GM18909 (cell line): ENCODE data around the gene MICA.
"Not testable (repeated sequence)": the region's sequence is repeated elsewhere in the genome, so short reads cannot be mapped to it uniquely, and the experiment has no call there.

ENCODE experiments used
- ATAC-seq: cut with Tn5 transposase; IDR thresholded peaks from one replicate; pipeline ENCODE4 v1.9.1; 2021; ENCODE audit warnings: mild to moderate bottlenecking; ENCODE audit not compliant: unreplicated experiment, poor library complexity

MICA gene

DNA sequence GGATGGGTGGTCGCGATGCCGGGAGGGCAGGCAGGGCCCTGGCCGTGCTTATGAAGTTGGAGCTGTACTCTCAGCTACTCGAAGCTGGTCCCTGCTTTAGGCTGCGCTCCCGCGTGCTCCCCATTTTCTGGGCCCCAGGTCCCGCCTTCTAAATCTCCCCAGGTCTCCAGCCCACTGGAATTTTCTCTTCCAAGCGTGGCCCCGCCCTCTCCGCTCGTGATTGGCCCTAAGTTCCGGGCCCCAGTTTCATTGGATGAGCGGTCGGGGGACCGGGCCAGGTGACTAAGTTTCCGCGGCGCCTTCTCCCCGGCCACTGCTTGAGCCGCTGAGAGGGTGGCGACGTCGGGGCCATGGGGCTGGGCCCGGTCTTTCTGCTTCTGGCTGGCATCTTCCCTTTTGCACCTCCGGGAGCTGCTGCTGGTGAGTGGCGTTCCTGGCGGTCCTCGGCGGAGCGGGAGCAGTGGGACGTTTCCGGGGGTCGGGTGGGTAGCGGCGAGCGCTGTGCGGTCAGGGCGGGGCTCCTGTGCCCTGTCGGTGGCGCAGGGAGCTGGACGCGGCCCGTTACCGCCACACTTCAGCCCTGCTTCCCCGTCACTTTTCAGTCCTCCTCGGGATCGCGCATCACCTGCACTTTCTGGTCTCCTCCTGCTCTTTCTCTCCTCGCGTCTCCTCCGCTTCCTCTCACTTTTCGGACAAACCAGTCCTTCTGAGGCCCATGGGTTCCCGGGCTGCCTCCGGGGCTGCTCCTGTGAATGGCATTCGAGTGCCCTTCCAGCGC, at the start of gene MICA:
MICA (plus strand) TSS at position 313 of the 778 bp plus-strand sequence; CDS start at position 351, 38 bp downstream.
- ATAC-seq, result peak; percentile 70

DNA sequence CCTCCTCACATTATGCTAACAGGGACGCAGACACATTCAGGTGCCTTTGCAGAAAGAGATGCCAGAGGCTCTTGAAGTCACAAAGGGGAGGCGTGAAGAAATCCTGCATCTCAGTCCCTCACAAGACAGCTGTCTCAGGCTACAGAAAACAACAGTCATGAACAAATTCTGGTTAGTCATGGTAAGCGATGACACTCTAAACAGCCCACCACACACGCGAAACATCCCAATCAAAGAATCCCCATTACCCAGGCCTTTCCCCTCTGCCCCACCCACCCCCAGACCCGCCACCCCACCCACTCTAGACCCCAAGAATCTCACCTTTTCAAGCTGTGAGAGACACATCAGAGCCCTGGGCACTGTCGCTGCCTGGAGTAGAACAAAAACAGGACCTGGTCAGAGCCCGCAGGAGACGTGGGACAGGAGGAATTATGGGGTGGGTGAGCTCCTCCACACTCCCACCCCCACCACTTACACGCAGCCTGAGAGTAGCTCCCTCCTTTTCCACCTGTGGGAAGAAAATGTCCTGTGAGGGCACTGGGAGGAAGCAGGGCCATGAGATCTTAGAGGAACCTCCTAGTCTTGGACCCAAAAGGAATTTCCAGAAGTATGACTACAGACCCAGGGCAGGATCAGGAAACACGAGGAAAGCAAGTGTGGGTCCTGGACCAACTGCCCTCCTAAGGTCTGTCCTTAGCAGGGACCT, 49.1 kb upstream of the MICA start:
- ATAC-seq, result no peak

DNA sequence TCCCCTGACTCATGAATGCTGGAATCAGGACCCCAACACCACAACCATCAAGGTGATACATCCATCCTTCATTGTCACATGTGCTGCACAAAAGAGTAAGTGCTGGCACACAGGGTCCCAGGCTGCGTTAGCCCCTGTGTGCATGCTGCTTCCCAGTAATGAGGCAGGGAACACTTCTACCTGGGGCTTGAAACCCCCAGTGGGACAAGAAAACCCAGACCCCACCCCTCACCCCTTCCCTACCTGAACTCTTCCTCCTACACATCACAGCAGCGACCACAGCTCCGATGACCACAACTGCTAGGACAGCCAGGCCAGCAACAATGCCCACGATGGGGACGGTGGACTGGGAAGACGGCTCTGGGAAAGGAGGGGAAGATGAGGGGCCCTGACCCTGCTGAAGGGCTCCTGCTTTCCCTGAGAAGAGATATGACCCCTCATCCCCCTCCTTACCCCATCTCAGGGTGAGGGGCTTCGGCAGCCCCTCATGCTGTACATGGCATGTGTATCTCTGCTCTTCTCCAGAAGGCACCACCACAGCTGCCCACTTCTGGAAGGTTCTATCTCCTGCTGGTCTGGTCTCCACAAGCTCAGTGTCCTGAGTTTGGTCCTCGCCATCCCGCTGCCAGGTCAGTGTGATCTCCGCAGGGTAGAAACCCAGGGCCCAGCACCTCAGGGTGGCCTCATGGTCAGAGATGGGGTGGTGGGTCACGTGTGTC, 48.4 kb upstream of the MICA start:
- ATAC-seq, result no peak

DNA sequence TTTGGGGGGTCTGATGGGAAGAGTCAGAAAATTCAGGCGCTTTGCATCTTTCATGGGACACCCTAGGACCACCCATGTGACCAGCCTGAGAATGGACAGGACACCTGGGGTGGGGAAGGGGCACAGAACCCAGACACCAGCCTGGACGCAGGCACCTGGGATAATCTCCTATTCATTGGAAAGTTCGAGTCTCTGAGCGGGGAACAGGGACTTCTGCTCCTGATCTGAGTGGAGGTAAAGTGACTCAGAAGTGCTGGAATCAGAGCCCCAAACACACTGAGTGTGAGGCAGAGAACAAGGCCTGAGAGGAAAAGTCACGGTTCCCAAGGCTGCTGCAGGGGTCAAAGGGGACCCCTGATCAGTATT, 47.8 kb upstream of the MICA start:
- no peak for ATAC-seq

DNA sequence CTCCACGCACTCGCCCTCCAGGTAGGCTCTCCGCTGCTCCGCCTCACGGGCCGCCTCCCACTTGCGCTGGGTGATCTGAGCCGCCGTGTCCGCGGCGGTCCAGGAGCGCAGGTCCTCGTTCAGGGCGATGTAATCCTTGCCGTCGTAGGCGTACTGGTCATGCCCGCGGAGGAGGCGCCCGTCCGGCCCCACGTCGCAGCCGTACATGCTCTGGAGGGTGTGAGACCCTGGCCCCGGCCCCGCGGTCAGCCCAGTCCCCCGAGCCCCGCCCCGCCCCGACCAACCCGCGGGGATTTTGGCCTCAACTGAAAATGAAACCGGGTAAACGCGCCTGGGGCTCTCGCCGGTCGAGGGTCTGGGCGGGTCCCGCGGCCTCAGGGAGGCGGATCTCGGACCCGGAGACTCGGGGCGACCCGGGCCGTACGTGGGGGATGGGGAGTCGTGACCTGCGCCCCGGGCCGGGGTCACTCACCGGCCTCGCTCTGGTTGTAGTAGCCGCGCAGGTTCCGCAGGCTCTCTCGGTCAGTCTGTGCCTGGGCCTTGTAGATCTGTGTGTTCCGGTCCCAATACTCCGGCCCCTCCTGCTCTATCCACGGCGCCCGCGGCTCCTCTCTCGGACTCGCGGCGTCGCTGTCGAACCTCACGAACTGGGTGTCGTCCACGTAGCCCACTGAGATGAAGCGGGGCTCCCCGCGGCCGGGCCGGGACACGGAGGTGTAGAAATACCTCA, 47.0 kb upstream of the MICA start:
- peak; percentile 12 for ATAC-seq

DNA sequence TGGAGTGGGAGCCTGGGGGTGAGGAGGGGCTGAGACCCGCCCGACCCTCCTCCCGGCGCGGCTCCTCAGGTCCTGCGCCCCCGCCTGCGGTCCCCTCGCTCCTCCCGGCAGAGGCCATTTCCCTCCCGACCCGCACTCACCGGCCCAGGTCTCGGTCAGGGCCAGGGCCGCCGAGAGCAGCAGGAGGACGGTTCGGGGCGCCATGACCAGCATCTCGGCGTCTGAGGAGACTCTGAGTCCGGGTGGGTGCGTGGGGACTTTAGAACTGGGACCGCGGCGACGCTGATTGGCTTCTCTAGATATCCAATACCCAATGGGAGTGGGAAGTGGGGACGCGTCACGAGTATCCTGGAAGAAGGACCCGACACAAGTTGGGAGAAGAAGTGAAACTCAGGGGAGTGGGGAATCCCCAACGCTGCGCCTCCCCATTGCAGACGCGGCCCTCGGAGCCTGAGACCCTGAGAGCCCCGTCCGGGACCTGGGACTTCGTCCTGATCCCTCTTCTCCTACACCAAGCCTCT, 46.4 kb upstream of the MICA start, which contains the start of gene HLA-B:
HLA-B (minus strand) TSS at position 234 of the 521 bp plus-strand sequence; CDS start at position 213, 21 bp downstream.
- ATAC-seq, result peak; percentile 82

DNA sequence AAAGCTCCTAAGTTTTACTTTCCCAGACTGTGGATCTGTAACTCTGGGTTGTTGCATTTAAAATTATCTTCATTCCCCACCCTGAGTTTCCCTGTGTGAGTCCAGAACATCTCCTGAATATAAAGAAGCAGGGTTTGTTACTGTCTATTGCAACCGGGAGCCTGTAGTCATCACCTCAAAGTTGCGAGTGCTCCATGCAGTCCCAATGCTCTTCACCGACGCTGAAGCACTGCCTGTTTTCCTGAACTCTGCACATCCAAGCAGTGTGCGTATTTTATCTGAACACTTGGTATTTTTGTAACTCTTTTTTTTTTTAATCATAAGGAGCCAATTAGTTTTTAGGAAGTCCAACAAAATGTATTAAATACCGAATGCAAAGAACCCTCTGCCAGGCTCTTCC, 45.5 kb upstream of the MICA start:
- no peak for ATAC-seq

DNA sequence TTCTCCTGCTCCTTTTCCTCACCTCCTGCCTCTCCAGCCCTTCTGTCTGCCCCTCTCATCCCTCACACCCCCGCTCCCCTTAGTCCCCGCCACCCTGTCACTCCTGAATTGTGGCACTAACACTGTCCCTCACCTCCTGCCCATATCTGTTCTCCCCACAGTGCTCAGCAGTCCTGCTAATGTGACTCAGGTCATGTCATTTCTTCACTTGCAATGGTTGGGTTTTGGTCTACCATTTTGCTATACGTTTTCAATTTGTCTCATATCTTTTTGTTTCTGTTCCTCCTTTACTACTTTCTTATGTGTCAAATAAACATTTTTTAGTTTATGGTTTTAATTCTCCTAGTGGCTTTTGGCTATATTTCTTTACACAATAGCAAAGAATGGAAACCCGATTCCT, 45.1 kb upstream of the MICA start:
- ATAC-seq, result no peak

DNA sequence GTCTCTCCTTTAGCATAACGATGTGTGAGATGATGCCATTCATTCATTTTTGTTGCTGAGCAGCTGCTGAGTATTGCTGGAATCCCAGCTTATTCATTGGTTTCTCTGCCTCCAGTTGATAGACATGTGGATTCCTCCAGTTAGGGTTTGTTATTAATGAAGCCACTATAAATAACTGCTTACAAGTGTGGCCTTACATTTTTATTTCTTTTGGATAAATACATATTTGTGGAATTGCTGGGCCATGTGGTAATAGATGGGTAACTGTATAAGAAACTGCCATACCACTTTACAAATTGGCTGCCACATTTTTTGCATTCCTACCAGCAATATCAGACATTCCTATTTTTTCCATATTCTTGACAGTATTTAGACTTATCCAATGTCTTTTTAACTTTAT, 43.8 kb upstream of the MICA start:
- ATAC-seq, result no peak

DNA sequence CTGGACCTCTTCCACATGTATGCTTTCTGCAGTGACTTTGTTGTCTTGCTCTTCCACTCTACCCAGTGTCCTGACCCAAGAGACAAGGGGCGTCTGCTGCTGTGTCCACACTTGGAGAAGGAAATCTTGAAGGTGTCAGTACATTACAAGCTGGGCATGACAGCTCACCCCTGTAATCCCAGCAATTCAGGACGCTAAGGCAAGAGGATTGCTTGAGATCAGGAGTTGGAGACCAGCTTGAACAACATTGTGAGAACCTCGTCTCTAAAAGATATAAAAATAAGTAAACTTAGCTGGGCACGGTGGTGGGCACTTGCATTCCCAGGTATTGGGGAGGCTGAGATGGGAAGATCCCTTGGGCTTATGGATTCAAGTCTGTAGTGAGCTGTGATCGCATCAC, 40.6 kb upstream of the MICA start:
- ATAC-seq, result no peak

DNA sequence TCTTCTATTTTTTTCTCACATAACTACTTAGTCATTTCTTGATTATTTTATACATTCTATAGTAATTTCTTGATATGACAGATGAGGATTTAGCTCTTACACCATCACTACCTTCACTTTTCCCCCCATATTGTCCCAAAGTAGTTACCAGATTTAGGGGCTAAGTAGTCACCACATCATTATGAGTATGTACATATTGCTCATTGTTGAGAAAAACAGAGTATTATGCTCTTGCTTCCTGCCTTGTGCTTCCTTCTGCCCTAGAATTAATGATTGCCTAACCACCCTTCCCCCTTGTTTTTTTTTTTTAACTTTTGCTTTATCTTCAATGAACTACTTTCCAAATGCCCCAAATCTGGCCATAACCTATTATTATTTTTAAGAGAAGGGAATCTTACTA, 39.6 kb upstream of the MICA start:
- no peak for ATAC-seq

DNA sequence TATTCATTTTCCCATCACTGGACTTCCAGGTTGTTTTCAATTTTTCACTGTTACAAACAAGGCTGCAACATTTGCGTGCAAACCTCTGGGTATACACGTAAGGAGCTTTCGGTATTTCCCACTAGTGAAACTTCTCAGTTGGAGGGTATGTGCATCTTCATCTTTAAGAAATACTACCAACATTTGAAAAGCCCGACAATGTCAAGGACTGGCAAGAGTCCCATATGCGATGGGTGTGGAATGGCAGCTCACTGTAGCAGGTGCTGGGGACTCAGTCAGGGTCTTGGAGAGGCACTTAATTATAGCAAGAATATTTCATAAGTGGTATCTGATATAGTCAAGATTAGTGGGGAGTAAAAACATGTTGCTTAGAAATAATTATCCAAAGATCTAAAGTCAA, 37.5 kb upstream of the MICA start:
- no peak for ATAC-seq

DNA sequence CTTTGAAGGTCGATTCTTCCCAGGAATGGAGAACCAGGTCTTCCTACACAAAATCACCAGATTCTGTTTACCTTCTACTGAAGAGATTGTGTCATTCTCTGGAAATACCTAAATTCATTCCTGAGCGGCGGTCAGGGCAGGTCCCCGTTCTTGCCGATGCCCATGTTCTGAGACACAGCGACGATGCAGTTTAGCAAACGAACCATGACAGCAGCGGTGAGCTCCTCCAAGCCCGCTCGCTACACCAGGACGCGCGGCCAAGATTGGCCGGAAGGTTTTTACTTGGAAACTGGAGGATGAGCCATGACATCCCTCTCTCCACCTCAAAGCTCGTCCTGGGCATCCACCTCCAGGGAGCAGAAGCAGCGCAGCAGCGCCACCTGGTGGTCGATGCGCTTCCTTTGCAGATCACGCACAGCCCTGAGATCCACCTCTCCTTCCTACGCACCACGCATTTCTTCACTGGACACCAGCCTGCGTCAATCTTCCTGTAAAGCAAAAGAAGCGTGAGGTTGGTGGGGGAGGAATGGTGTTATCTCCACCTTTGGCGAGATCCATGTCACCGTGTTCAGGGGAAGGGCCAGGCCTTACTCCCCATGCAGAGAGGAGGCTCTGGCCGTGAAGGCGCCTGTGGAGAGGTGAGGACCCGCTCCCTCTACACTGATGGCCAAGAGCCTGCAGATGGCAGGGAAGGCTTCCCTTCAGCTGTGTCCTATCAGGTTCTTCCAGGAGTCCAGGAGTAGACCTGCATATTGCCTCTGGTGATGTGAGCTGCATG, 36.5 kb upstream of the MICA start:
- peak; percentile 72 for ATAC-seq

DNA sequence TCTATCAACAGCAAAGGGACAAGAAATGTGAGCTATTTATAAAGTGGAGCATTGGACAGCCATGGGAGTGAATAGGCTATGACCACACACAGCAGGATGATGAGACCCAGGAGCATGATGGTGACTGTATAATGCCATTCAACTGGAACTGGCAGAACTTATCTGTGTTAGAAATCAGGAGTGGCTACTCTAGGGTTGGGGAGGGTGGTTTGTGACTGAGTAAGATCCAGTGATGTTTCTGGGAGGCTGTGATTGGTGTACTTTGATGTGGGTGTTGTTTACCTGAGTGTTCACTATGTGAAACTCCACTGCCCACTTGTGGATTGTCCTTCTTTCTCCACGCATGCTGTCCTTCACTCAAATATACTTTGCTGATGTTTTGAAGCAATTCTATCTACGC, 34.9 kb upstream of the MICA start:
- ATAC-seq, result no peak

DNA sequence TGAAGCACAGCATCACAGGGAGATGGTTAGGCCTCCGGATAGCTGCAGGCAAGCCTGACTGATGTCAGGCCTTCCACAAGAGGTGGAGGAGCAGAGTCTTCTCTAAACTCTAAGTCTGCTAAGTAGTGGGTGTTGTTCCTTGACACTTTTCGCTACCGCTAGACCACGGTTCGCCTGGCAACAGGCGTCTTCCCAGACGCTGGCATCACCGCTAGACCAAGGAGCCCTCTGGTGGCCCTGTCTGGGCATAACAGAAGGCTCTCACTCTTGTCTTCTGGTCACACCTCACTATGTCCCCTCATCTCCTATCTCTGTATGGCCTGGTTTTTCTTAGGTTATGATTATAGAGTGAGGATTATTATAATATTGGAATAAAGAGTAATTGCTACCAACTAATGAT, 29.3 kb upstream of the MICA start:
- not testable (repeated sequence) for ATAC-seq

DNA sequence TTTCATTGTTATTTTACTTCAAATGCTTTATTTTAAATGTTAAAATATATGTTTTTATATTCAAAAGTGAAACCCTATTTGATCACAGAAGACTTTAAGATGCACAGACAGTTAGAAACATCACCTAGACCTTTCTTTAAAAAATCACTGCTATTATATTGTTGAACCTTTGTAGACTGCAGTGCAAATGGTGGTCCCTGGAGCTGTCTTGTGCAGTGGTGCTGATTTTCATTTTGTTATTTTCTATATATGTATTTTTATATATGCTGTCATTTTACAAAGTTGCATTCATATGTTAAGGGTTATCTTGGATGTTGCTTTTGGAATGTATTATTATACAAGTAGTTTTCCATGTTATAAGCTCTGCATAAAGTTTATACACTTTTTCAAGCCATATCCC, 27.7 kb upstream of the MICA start:
- ATAC-seq, result no peak

DNA sequence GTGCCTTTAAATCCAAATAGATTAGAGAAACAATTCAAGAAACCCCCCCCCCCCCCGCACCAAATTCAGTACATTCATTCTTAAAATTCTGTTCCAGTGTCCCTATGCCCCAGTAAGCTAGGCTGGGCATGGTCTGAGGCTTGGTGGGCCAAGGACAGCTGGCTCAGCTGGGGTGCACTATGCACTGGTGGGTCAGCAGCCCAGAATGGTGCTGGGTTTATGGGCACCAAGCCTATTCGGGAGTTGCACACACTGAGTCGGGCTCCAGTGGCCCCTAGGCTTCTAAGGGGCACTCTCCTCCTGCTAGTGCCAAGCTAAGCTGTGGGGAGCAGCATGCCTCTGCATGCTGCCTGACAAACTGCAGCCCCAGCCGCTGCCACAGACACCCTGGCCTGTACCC, 26.4 kb upstream of the MICA start:
- no peak for ATAC-seq

DNA sequence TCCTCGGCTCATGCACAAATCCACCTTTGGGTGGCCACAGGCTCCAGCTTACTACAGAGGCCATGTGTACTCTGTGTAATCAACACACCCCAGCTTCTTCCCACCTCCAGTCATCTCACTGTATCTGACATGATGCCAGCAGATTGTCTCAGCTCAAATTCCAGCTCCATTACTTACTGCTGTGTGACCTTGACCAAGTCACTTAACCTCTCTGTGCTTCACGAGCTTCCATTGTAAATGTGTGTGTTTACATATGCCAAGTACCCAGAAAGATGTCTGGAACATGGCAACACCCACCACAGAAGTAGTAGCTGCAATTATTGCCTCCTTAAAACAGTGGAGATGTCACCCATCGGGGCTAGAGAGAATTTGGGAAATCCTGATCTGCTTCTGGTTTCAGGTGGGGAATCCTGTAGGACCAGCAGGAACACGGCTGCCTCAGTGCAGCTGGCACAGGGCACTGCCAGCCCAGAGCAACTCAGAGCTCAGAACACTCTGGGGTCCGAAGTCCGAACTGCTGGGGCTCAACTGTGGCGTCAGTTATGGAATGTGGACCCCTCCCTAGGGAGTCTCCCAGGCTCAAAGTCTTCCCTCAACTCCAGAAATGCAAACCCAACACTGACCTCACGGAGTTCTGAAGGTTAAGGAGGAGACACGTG, 25.2 kb upstream of the MICA start:
- no peak for ATAC-seq

DNA sequence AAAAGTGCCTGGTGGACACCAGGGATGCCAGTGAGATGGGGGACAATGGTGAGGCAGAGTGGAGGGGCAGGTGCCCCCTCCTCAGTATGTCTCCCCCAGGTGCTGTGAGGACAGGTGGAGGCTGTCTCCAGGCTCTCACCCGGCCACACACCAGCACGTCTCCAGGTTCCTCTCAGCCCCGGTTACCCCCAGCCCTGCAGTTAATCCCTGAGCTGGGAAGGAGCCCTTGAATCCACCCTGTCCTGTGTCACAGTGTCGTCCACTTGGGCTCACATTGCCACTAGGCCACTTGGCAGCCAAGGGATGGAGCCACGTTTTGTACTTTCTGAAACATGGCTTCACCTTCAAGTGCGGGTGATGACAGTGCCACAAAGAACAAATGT, 24.7 kb upstream of the MICA start:
- no peak for ATAC-seq
